H9 (cell line): Measurements from ENCODE around the gene NCBP1. TPM values are rescaled to one million over a fixed set of nuclear protein-coding genes. Genes with fewer than 3 reads are reported as not detected.

Source experiments
- DNase-seq: peaks from one replicate; pipeline ENCODE4 v3.0.0-alpha.2; 2017
- H2AFZ ChIP-seq: one replicate; pipeline ENCODE4 v1.6.1; 2013; ENCODE audit warnings: mild to moderate bottlenecking, low read length, control low read depth, moderate library complexity
- H2AK5ac ChIP-seq: 2 replicates; pipeline ENCODE4 v1.6.1; 2013; ENCODE audit warnings: low read length, control low read depth, mixed read lengths; ENCODE audit not compliant: insufficient read length
- H2BK120ac ChIP-seq: one replicate; pipeline ENCODE4 v1.6.1; 2013; ENCODE audit warnings: low read depth, mild to moderate bottlenecking, low read length, control low read depth, inconsistent platforms; ENCODE audit not compliant: poor library complexity, severe bottlenecking
- H2BK12ac ChIP-seq: 2 replicates; pipeline ENCODE4 v1.6.1; 2013; ENCODE audit warnings: low read length, control low read depth, mixed read lengths, low read depth; ENCODE audit not compliant: insufficient read length
- H2BK15ac ChIP-seq: 2 replicates; pipeline ENCODE4 v1.6.1; 2013; ENCODE audit warnings: low read depth, low read length, control low read depth
- H2BK20ac ChIP-seq: one replicate; pipeline ENCODE4 v1.6.1; 2013; ENCODE audit warnings: low read depth, mild to moderate bottlenecking, low read length, control low read depth, inconsistent platforms; ENCODE audit not compliant: poor library complexity, severe bottlenecking
- H2BK5ac ChIP-seq: 2 replicates; pipeline ENCODE4 v1.6.1; 2013; ENCODE audit warnings: low read length, control low read depth, mixed read lengths; ENCODE audit not compliant: insufficient read length
- H3K14ac ChIP-seq: 2 replicates; pipeline ENCODE4 v1.6.1; 2013; ENCODE audit warnings: low read length, control low read depth; ENCODE audit not compliant: insufficient read depth
- H3K18ac ChIP-seq: 2 replicates; pipeline ENCODE4 v1.6.1; 2013; ENCODE audit warnings: low read depth, mild to moderate bottlenecking, mixed read lengths, low read length, control low read depth; ENCODE audit not compliant: insufficient read length
- H3K23ac ChIP-seq: 2 replicates; pipeline ENCODE4 v1.6.1; 2013; ENCODE audit warnings: low read length, control low read depth, mixed read lengths, low read depth; ENCODE audit not compliant: insufficient read length
- H3K23me2 ChIP-seq: 2 replicates; pipeline ENCODE4 v1.6.1; 2013; ENCODE audit warnings: low read depth, mild to moderate bottlenecking, mixed read lengths, low read length, control low read depth; ENCODE audit not compliant: insufficient read length, poor library complexity, severe bottlenecking
- H3K27ac ChIP-seq: 2 replicates; pipeline ENCODE4 v1.5.1; 2013; ENCODE audit warnings: low read length, control low read depth, mixed read lengths, low read depth; ENCODE audit not compliant: insufficient read length
- H3K27me3 ChIP-seq: 2 replicates; pipeline ENCODE4 v1.6.1; 2013; ENCODE audit warnings: low read length, control low read depth, inconsistent platforms; ENCODE audit not compliant: insufficient read depth
- H3K4ac ChIP-seq: 2 replicates; pipeline ENCODE4 v1.6.1; 2013; ENCODE audit warnings: low read depth, mild to moderate bottlenecking, control low read depth, inconsistent platforms, low read length, moderate library complexity
- H3K4me1 ChIP-seq: 2 replicates; pipeline ENCODE4 v1.6.1; 2013; ENCODE audit warnings: low read length, control low read depth, inconsistent platforms; ENCODE audit not compliant: insufficient read depth
- H3K4me2 ChIP-seq: 2 replicates; pipeline ENCODE4 v1.6.1; 2013; ENCODE audit warnings: low read length, control low read depth, mixed read lengths; ENCODE audit not compliant: insufficient read length, insufficient read depth
- H3K56ac ChIP-seq: 2 replicates; pipeline ENCODE4 v1.6.1; 2013; ENCODE audit warnings: low read depth, mild to moderate bottlenecking, mixed read lengths, low read length, control low read depth; ENCODE audit not compliant: insufficient read length
- H3K79me1 ChIP-seq: 2 replicates; pipeline ENCODE4 v1.6.1; 2013; ENCODE audit warnings: low read depth, mild to moderate bottlenecking, moderate library complexity, low read length, control low read depth, inconsistent platforms; ENCODE audit not compliant: insufficient read depth, poor library complexity, severe bottlenecking
- H3K79me2 ChIP-seq: 2 replicates; pipeline ENCODE4 v1.6.1; 2013; ENCODE audit warnings: low read length, control low read depth, inconsistent platforms; ENCODE audit not compliant: insufficient read depth
- H3K9ac ChIP-seq: 2 replicates; pipeline ENCODE4 v1.6.1; 2013; ENCODE audit warnings: low read length, control low read depth, mixed read lengths; ENCODE audit not compliant: insufficient read length; ENCODE audit errors: extremely low read depth
- H3K9me3 ChIP-seq: one replicate; pipeline ENCODE4 v1.6.1; 2013; ENCODE audit warnings: low read depth, low read length, inconsistent platforms; ENCODE audit not compliant: control insufficient read depth
- H3T11ph ChIP-seq: one replicate; pipeline ENCODE4 v1.6.1; 2013; ENCODE audit warnings: mild to moderate bottlenecking, low read length, control low read depth, inconsistent platforms
- H4K20me1 ChIP-seq: one replicate; pipeline ENCODE4 v1.6.1; 2013; ENCODE audit not compliant: control insufficient read depth, insufficient read length, insufficient read depth
- H4K5ac ChIP-seq: 2 replicates; pipeline ENCODE4 v1.6.1; 2013; ENCODE audit warnings: low read depth, mild to moderate bottlenecking, mixed read lengths, low read length, control low read depth; ENCODE audit not compliant: insufficient read length
- H4K8ac ChIP-seq: replicated peaks from 2 replicates; pipeline ENCODE4 v1.6.1; 2013; ENCODE audit warnings: low read length, control low read depth, mixed read lengths, low read depth; ENCODE audit not compliant: insufficient read length
- H4K91ac ChIP-seq: 2 replicates; pipeline ENCODE4 v1.6.1; 2013; ENCODE audit warnings: low read depth, mild to moderate bottlenecking, moderate library complexity, mixed read lengths, low read length, control low read depth; ENCODE audit not compliant: insufficient read length
- H3K27ac Mint-ChIP-seq, 3 experiments: 2 replicates in 2 of 3; 3 replicates in 1 of 3; pipeline ENCODE4 v1.8.0; 2020 to 2021; ENCODE audit warnings: mixed read lengths in 3 of 3, mild to moderate bottlenecking in 1 of 3, moderate library complexity in 1 of 3
- H3K27me3 Mint-ChIP-seq: 2 replicates; pipeline ENCODE4 v1.8.0; 2021; ENCODE audit warnings: low read depth, mild to moderate bottlenecking, moderate library complexity, mixed read lengths
- H3K36me3 Mint-ChIP-seq, 3 experiments: 2 replicates in 2 of 3; 3 replicates in 1 of 3; pipeline ENCODE4 v1.8.0; 2020 to 2021; ENCODE audit warnings: low read depth in 3 of 3, mixed read lengths in 3 of 3; ENCODE audit not compliant: insufficient read depth in 1 of 3
- H3K4me1 Mint-ChIP-seq, 2 experiments: 2 replicates each; pipeline ENCODE4 v1.8.0; 2020; ENCODE audit warnings: mixed read lengths in 2 of 2
- H3K4me3 Mint-ChIP-seq, 2 experiments: 2 replicates in 1 of 2; 3 replicates in 1 of 2; pipeline ENCODE4 v1.8.0; 2020 to 2021; ENCODE audit warnings: mild to moderate bottlenecking in 2 of 2, mixed read lengths in 2 of 2, moderate library complexity in 1 of 2
- H3K9me3 Mint-ChIP-seq, 2 experiments: 2 replicates in 1 of 2; 3 replicates in 1 of 2; pipeline ENCODE4 v1.8.0; 2020; ENCODE audit warnings: mild to moderate bottlenecking in 2 of 2, mixed read lengths in 2 of 2, moderate library complexity in 1 of 2
- WGBS: extraction: QIAGEN DNeasy Blood & Tissue Kit; methylation state at CpG from one replicate; pipeline ENCODE4 v1.1.7; 2013; ENCODE audit warnings: missing lambda C conversion rate, low lambda C conversion rate, mixed read lengths; ENCODE audit not compliant: insufficient read length; ENCODE audit errors: extremely low coverage; 5-methylcytosine and 5-hydroxymethylcytosine counted together
- total RNA-seq: library from RNA; stranded (reverse); gene quantifications from 2 replicates; pipeline ENCODE4 v1.2.1, GENCODE V29; 2021
- TF ChIP-seq, protein P1 (sequence below): fragments of 200-600 bp; sonication (generic); conservative IDR thresholded peaks from 3 replicates; pipeline ENCODE4 v1.8.0; 2021; ENCODE audit warnings: antibody characterized with exemption, mild to moderate bottlenecking

Gene NCBP1
- total RNA-seq, 1 experiment from 2014 or later, result 55.7 TPM

GRCh38 chr9:97666907-97667686 lies 33.5 kb downstream of the NCBP1 start:
- H3K4ac ChIP-seq, result no peak overlapping the region
- Mint-ChIP-seq H3K27ac (no peak overlapping the region), H3K4me3 (no peak overlapping the region), H3K4me1 (no peaks in the 10 kb centered on the region), H3K36me3 (peaks cover 39 to 95% (median 81%) of the 10 kb centered on the region in 3 experiments), H3K9me3 (no peaks in the 10 kb centered on the region), H3K27me3 (no peaks in the 10 kb centered on the region)
- H3K79me1 ChIP-seq, result no peaks in the 10 kb centered on the region
- H2BK12ac ChIP-seq, result no peak overlapping the region
- no CpG with 5 or more reads among the region's 5 CpGs for WGBS
- H3K23ac ChIP-seq, result no peak overlapping the region
- no peaks in the 10 kb centered on the region for H3K4me1 ChIP-seq
- no peak overlapping the region for H4K5ac ChIP-seq
- no peak overlapping the region for H2BK120ac ChIP-seq
- H4K20me1 ChIP-seq, result no peaks in the 10 kb centered on the region
- TF ChIP-seq, protein P1, sequence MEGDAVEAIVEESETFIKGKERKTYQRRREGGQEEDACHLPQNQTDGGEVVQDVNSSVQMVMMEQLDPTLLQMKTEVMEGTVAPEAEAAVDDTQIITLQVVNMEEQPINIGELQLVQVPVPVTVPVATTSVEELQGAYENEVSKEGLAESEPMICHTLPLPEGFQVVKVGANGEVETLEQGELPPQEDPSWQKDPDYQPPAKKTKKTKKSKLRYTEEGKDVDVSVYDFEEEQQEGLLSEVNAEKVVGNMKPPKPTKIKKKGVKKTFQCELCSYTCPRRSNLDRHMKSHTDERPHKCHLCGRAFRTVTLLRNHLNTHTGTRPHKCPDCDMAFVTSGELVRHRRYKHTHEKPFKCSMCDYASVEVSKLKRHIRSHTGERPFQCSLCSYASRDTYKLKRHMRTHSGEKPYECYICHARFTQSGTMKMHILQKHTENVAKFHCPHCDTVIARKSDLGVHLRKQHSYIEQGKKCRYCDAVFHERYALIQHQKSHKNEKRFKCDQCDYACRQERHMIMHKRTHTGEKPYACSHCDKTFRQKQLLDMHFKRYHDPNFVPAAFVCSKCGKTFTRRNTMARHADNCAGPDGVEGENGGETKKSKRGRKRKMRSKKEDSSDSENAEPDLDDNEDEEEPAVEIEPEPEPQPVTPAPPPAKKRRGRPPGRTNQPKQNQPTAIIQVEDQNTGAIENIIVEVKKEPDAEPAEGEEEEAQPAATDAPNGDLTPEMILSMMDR, result no peak
- H3K56ac ChIP-seq, result no peak overlapping the region
- H2AK5ac ChIP-seq, result no peak overlapping the region
- H3K79me2 ChIP-seq, result no peaks in the 10 kb centered on the region
- no peak overlapping the region for H3K4me2 ChIP-seq
- no peak overlapping the region for H4K91ac ChIP-seq
- no peak overlapping the region for H3K27ac ChIP-seq
- H2BK5ac ChIP-seq, result no peak overlapping the region
- H3K9me3 ChIP-seq, result no peaks in the 10 kb centered on the region
- no peak overlapping the region for H3K9ac ChIP-seq
- H3T11ph ChIP-seq, result no peak overlapping the region
- H3K18ac ChIP-seq, result no peak overlapping the region
- no peak overlapping the region for H3K14ac ChIP-seq
- H2BK20ac ChIP-seq, result no peak overlapping the region
- no peak overlapping the region for H4K8ac ChIP-seq
- no peaks in the 10 kb centered on the region for H3K23me2 ChIP-seq
- no peaks in the 10 kb centered on the region for H3K27me3 ChIP-seq
- H2AFZ ChIP-seq, result no peak overlapping the region
- no peak for DNase-seq
- no peak overlapping the region for H2BK15ac ChIP-seq
